SK-N-MC (cell line): ENCODE results near the gene ESR1.

Source experiments
- EZH2 ChIP-seq: fragments of 200-600 bp; sonication (generic); IDR thresholded peaks from one replicate; pipeline ENCODE4 v1.6.1; 2017; ENCODE audit warnings: antibody characterized with exemption
- FOXP2 ChIP-seq: optimal IDR thresholded peaks from 2 replicates; pipeline ENCODE3; 2011; ENCODE audit warnings: mild to moderate bottlenecking, moderate library complexity; ENCODE audit not compliant: insufficient read depth; ENCODE audit errors: extremely low read length, control extremely low read depth
- POLR2AphosphoS5 ChIP-seq: IDR thresholded peaks from 2 replicates; pipeline ENCODE4 v1.6.1; 2012; ENCODE audit warnings: mild to moderate bottlenecking, low read depth, low read length, borderline replicate concordance

GRCh38 chr6:152022303-152022702 is 214.8 kb downstream of the ESR1 start:
- TF ChIP-seq POLR2AphosphoS5 (no peak), EZH2 (no peak), FOXP2 (no peak)
